Measurements from ENCODE around the gene PTPRU.
"Not testable (repeated sequence)": the region's sequence is repeated elsewhere in the genome, so short reads cannot be mapped to it uniquely, and the experiment has no call there.

Gene PTPRU

DNA sequence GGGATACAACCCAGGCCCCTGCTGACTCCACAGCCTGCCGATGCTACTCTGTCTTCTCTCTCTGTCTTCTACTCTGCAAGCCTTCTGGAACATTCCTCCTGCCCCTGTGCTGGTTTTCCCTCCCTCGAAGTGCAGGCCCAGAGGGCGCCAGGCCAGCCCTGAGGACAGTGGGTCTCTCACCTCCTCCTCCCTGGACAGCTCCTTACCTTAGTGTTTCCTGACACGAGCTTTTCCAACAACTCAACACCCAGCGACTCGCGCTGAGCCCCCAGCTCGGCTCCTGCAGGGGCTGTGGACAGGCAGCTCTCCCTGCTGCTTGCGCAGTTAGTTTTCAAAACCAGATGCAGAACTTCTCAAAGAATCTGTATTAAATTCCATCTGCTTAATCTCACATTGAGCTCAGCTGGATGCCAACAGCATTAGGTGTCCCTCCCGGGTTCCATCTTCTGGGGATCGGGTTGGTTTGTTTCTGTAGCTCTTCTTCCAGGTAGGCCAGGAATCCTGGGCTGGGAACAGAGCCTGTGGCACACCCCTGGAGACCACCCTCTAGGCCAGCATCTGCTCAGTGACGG, 54.2 kb downstream of the PTPRU start:
- no peak for DNase-seq (ENCODE audit: low spot score)

- DNase-seq (ENCODE audit: low spot score): no peak
These were observed 55.4 kb downstream of the PTPRU start for GRCh38 chr1:29291756-29292155.

DNA sequence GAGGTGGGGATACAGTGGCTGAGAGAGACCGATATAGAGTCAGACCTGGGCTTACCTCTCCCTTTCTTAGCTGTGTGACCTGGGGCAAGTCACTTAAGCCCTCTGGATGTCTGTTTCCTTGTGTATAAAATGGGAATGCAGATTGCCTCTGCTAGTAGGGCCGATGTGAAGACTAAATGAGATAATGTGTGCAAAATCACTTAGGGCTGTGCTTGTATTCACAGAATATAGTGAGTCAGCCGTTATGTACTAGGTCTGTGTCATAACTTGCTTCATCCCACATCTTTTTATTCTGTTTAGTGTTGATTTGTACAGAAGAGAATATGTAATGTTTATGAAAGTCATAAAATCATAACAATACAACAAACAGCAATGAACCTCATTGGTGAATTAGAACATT, 56.0 kb downstream of the PTPRU start:
- DNase-seq (ENCODE audit: low spot score): no peak

GRCh38 chr1:29297450-29297849, 61.1 kb downstream of the PTPRU start:
- no peak for DNase-seq (ENCODE audit: low spot score)

- no peak for DNase-seq (ENCODE audit: low spot score)
These were observed 61.9 kb downstream of the PTPRU start for GRCh38 chr1:29298246-29298645.

- DNase-seq (ENCODE audit: low spot score): no peak
These were observed 63.1 kb downstream of the PTPRU start for GRCh38 chr1:29299446-29299845.

DNA sequence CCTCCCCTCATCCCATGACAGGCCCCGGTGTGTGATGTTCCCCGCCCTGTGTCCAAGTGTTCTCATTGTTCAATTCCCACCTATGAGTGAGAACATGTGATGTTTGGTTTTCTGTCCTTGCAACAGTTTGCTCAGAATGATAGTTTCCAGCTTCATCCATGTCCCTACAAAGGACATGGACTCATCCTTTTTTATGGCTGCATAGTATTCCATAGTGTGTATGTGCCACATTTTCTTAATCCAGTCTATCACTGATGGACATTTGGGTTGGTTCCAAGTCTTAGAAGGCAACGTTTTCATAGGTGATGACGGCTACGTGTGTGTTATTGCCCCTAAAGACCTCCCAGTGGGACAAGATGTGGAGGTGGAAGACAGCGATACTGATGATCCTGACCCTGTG, 65.4 kb downstream of the PTPRU start:
- not testable (repeated sequence) for DNase-seq (ENCODE audit: low spot score)

- DNase-seq (ENCODE audit: low spot score): no peak
These were observed 67.1 kb downstream of the PTPRU start for GRCh38 chr1:29303201-29304024.

GRCh38 chr1:29304025-29304684, 67.8 kb downstream of the PTPRU start:
- no peak for DNase-seq (ENCODE audit: low spot score)

DNA sequence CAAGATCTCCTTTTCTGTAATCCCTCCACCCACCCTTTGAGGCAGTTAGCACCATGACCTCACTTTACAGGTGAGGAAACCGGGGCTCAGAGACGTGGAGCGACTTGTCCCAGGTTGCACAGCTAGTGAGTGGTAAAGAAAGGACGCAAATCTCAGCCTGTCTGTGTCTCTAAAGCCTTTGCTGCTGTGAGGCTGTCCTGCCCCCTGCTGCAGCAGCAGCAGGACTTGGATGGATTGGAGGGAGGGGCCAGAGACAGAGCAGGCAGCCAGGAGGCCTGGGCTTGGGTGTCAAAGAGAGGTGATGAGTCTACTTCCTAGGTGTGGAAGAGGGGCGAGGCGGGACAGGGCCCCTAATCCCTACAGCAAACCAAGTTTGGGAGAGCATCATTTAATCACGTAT, 69.6 kb downstream of the PTPRU start:
- DNase-seq (ENCODE audit: low spot score): no peak

DNA sequence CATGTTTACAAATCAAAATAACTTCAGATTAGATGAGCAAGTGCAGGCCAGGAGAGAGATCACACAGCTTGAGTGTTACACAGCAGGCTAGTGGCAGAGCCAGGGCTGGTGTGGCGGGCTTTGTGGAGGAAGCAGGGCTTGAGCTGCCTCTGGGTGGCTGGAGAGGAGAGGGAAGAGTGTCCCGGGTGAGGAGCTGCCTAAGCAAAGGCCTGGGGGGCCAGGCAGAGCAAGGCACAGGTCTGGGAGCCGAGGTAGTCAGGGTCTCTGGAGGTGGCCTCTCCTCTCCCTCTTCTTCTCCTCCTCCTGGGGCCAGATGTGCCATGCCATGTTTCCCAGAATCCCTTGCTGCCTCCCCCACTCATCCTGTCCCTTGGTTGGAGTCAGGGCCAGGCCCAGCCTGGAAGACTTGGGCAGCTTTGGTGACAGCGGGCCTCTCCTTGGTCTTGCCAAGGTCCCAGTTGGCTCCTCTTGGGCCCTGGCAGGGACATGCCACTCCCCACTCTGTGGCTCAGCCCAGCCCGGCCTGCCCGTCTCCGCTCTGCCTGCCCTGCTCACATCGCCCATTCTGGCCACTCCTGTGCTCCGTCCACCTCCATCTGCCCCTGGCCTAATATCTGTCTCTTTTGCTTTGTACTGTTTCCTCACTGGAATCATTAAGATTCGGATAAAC, 70.3 kb downstream of the PTPRU start:
- DNase-seq (ENCODE audit: low spot score): no peak

- DNase-seq (ENCODE audit: low spot score): no peak
These were observed 72.8 kb downstream of the PTPRU start for GRCh38 chr1:29309075-29309474.

DNA sequence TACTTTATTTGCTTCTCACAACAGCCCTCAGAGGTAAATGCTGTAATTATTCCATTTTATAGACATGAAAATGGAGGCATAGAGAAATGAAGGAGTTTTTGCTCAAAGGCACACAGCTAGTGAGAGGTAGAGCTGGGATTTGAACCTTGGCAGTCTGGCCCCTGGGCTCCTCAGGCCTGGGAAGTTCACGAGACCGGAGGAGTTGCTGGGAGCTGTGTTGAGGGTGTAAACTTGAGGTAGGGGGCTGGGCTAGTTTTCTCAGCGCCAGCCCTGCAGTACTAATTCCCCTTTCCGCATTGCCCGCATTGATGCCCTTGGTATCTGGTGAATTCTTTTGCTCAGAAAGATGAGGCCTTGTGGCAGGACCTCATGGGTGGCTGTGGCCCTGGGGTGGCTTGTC, 73.3 kb downstream of the PTPRU start:
- no peak for DNase-seq (ENCODE audit: low spot score)

GRCh38 chr1:29310616-29311180, 74.4 kb downstream of the PTPRU start:
- no peak for DNase-seq (ENCODE audit: low spot score)

- no peak for DNase-seq (ENCODE audit: low spot score)
These were observed 75.2 kb downstream of the PTPRU start for GRCh38 chr1:29311352-29312030.

DNA sequence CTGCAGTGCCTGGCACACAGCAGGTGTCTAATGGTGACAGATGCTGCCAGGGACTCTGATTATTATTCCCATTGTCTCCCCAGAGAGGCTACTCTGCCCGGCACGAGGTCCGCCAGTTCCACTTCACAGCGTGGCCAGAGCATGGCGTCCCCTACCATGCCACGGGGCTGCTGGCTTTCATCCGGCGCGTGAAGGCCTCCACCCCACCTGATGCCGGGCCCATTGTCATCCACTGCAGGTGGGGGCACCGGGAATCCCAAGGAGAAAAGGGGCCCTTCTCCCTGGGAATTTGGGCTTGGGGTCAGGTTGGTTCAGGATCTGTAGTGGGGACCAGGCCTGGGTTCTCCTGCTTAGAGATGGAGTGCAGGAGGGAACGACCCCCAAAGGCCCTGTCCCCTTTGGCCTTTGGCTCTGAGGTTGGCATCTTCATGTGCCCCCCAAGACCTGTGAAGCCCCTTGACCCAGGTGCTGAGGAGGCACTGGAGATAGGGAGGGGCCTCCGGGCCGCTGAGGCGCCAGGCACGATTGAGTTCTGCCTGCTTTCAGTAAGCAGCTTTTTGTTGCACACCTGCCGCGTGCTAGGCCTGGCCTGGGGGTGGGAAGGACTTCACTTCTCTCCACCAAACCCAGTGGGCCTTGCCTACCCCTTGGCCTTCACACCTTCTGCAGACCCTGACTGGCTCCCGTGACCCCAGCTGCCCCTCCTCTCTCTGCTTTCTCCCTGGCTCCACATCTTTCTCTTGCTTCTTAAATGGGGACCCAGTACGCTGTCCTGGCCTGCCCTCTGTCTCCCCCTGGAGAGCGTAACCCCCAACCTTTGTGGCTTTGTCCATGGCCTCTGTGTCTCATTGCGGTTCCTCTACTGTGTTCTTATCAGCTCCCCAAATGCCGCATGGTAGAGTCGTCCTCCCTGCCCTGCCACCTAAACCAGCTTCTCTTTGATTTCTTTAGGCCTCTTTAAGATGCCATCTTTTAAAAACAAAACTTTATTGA, 76.4 kb downstream of the PTPRU start:
- no peak for DNase-seq (ENCODE audit: low spot score)

DNA sequence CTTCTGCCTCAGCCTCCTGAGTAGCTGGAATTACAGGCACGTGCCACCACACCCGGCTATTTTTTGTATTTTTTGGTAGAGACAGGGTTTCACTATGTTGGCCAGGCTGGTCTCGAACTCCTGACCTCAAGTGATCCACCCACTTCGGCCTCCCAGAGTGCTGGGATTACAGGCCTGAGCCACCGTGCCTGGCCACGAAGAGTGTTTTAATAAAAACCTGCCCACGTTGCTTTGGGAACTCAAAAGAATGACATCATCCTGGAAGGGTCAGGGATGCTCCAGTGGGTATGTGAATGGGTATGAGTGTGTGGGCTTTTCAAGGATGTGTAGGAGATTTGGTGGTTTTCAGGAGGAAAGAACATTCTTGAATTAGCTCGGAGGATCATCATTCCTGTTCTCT, 78.4 kb downstream of the PTPRU start:
- not testable (repeated sequence) for DNase-seq (ENCODE audit: low spot score)

GRCh38 chr1:29315262-29315661, 78.9 kb downstream of the PTPRU start:
- no peak for DNase-seq (ENCODE audit: low spot score)

- DNase-seq (ENCODE audit: low spot score): no peak
These were observed 79.6 kb downstream of the PTPRU start for GRCh38 chr1:29315876-29316275.

DNA sequence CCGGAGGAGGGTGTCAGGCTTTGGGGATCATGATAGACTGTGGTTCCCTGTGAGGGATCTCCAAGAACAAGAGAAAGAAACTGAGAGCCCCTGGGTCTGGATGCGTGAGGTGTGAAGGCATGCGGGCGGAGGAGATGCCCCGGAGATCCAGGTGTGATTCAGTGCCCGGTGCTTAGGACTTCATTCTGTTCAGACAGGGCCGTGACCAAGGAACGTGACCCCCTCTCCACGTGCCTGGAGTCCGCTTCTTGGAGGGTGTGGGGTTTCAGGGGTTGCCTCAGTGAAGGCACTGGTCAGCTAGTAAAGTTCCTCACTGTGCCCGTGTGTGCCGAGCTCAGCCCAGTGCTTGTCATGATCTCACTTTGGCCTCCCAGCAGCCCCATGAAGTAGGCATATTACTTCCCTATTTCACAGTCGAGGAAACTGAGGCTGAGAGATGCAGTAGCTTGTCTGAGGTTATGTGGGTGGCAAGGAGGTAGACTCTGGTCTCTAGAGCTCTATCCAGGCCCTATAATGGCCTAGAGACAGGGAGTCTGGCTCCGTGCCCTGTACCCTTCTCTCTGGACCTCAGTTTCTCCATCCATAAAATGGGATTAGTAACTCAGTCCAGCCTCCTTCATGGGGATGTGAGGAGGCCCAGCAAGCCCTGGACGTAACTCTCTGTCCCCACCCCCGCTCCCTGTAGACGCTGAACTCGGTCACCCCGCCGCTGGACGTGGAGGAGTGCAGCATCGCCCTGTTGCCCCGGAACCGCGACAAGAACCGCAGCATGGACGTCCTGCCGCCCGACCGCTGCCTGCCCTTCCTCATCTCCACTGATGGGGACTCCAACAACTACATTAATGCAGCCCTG, 81.0 kb downstream of the PTPRU start:
- no peak for DNase-seq (ENCODE audit: low spot score)

All from CD4-positive, alpha-beta T cell treated with Interleukin-2 at 100 ng/mL for 4 hours (primary cell).